Mesendoderm (in vitro differentiated cells): ENCODE measurements around the gene SPINK5.
A peak's percentile ranks its signal among the peaks of the same experiment; 100 is the strongest.

ENCODE experiments used
- DNase-seq: peaks from one replicate; pipeline ENCODE4 v3.0.0; 2013
- H2AK5ac ChIP-seq: 2 replicates; pipeline ENCODE4 v1.6.1; 2013; ENCODE audit warnings: low read length, inconsistent platforms
- H2BK120ac ChIP-seq: 2 replicates; pipeline ENCODE4 v1.6.1; 2013; ENCODE audit warnings: low read depth, mild to moderate bottlenecking, low read length, moderate library complexity, mixed read lengths
- H2BK15ac ChIP-seq: replicated peaks from 2 replicates; pipeline ENCODE4 v1.6.1; 2013; ENCODE audit warnings: low read depth, mild to moderate bottlenecking, moderate library complexity
- H2BK5ac ChIP-seq: 2 replicates; pipeline ENCODE4 v1.6.1; 2013; ENCODE audit warnings: low read length, inconsistent platforms
- H3K18ac ChIP-seq: 2 replicates; pipeline ENCODE4 v1.6.1; 2013; ENCODE audit warnings: mild to moderate bottlenecking, low read length, mixed read lengths
- H3K23ac ChIP-seq: one replicate; pipeline ENCODE4 v1.6.1; 2013; ENCODE audit warnings: low read length
- H3K27ac ChIP-seq: 2 replicates; pipeline ENCODE4 v1.5.1; 2013; ENCODE audit warnings: low read depth, mild to moderate bottlenecking, inconsistent platforms, low read length, moderate library complexity
- H3K27me3 ChIP-seq: 2 replicates; pipeline ENCODE4 v1.6.1; 2013; ENCODE audit warnings: low read length, control low read depth, mild to moderate bottlenecking, inconsistent platforms; ENCODE audit not compliant: insufficient read depth, poor library complexity
- H3K36me3 ChIP-seq: 2 replicates; pipeline ENCODE4 v1.6.1; 2013; ENCODE audit warnings: low read length, inconsistent platforms; ENCODE audit not compliant: control insufficient read depth, insufficient read depth
- H3K4ac ChIP-seq: one replicate; pipeline ENCODE4 v1.6.1; 2013; ENCODE audit warnings: low read depth, mild to moderate bottlenecking, low read length, moderate library complexity
- H3K4me1 ChIP-seq: 2 replicates; pipeline ENCODE4 v1.6.1; 2013; ENCODE audit warnings: low read depth, low read length, inconsistent platforms; ENCODE audit not compliant: control insufficient read depth
- H3K4me2 ChIP-seq: 2 replicates; pipeline ENCODE4 v1.6.1; 2013; ENCODE audit warnings: low read length
- H3K4me3 ChIP-seq: 2 replicates; pipeline ENCODE4 v1.5.1; 2013; ENCODE audit warnings: mild to moderate bottlenecking, low read length
- H3K56ac ChIP-seq: one replicate; pipeline ENCODE4 v1.6.1; 2013; ENCODE audit warnings: low read length
- H3K79me1 ChIP-seq: 2 replicates; pipeline ENCODE4 v1.6.1; 2013; ENCODE audit warnings: low read length, inconsistent platforms
- H3K79me2 ChIP-seq: 2 replicates; pipeline ENCODE4 v1.6.1; 2013; ENCODE audit warnings: mild to moderate bottlenecking, low read length; ENCODE audit not compliant: control insufficient read depth, insufficient read depth
- H3K9ac ChIP-seq: 2 replicates; pipeline ENCODE4 v1.6.1; 2013; ENCODE audit warnings: low read length, inconsistent platforms
- H4K5ac ChIP-seq: one replicate; pipeline ENCODE4 v1.6.1; 2013; ENCODE audit warnings: low read length
- H4K8ac ChIP-seq: one replicate; pipeline ENCODE4 v1.6.1; 2013; ENCODE audit warnings: low read depth, mild to moderate bottlenecking, control low read depth, low read length, moderate library complexity
- WGBS: extraction: QIAGEN DNeasy Blood & Tissue Kit; methylation state at CpG from one replicate; pipeline ENCODE4 v1.1.7; 2013; ENCODE audit warnings: low lambda C conversion rate, missing lambda C conversion rate; ENCODE audit not compliant: insufficient coverage; ENCODE audit errors: extremely low coverage; 5-methylcytosine and 5-hydroxymethylcytosine counted together

Gene SPINK5

GRCh38 chr5:148140846-148141245, 77.1 kb downstream of the SPINK5 start:
- H3K36me3 ChIP-seq = no peaks in the 10 kb centered on the region
- no peak overlapping the region for H3K27ac ChIP-seq
- no peak overlapping the region for H2BK120ac ChIP-seq
- H3K4ac ChIP-seq = no peak overlapping the region
- H2AK5ac ChIP-seq = no peak overlapping the region
- H3K79me2 ChIP-seq = no peaks in the 10 kb centered on the region
- H3K56ac ChIP-seq = no peak overlapping the region
- H3K79me1 ChIP-seq = no peaks in the 10 kb centered on the region
- 100% methylated on average over 2 of the region's 3 CpGs for WGBS
- no peak overlapping the region for H3K4me3 ChIP-seq
- no peak overlapping the region for H3K9ac ChIP-seq
- H3K27me3 ChIP-seq = no peaks in the 10 kb centered on the region
- no peak overlapping the region for H3K23ac ChIP-seq
- H3K18ac ChIP-seq = no peak overlapping the region
- no peaks in the 10 kb centered on the region for H3K4me1 ChIP-seq
- H2BK5ac ChIP-seq = no peak overlapping the region
- no peak overlapping the region for H4K5ac ChIP-seq
- no peak overlapping the region for H3K4me2 ChIP-seq
- no peak for DNase-seq
- no peak overlapping the region for H4K8ac ChIP-seq
- H2BK15ac ChIP-seq = no peak overlapping the region

DNA sequence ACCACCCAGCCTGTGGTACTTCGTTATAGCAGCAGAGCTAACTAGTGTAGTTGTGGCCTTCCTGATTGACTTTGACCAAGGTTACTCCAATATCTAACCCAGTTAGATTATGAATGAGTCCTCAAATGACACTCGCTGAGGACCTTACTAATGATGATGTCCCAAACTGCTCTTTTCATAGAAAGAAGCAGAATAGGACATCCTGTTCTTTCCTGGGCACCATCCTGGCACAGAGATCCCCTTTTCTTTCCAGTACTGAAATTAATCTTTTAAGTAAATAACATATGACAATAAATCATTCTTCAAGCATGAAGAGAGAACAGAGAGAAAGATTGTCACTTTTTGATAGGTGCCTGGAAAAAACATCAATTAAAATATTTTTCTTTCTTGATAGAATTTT, 77.9 kb downstream of the SPINK5 start:
- no peaks in the 10 kb centered on the region for H3K79me2 ChIP-seq
- no peak overlapping the region for H3K4me2 ChIP-seq
- H3K27ac ChIP-seq = no peak overlapping the region
- no CpG with 5 or more reads among the region's 2 CpGs for WGBS
- no peak overlapping the region for H3K9ac ChIP-seq
- no peak for DNase-seq
- no peak overlapping the region for H2AK5ac ChIP-seq
- no peak overlapping the region for H3K4me3 ChIP-seq
- H3K27me3 ChIP-seq = no peaks in the 10 kb centered on the region
- no peak overlapping the region for H3K18ac ChIP-seq
- H2BK5ac ChIP-seq = no peak overlapping the region
- H2BK15ac ChIP-seq = no peak overlapping the region
- H3K36me3 ChIP-seq = no peaks in the 10 kb centered on the region
- no peak overlapping the region for H3K4ac ChIP-seq
- no peaks in the 10 kb centered on the region for H3K4me1 ChIP-seq
- H4K8ac ChIP-seq = no peak overlapping the region
- H3K79me1 ChIP-seq = no peaks in the 10 kb centered on the region
- no peak overlapping the region for H2BK120ac ChIP-seq
- H4K5ac ChIP-seq = no peak overlapping the region
- no peak overlapping the region for H3K23ac ChIP-seq
- no peak overlapping the region for H3K56ac ChIP-seq

- no peak overlapping the region for H3K56ac ChIP-seq
- H4K8ac ChIP-seq = no peak overlapping the region
- H3K23ac ChIP-seq = no peak overlapping the region
- H3K9ac ChIP-seq = no peak overlapping the region
- H3K4me2 ChIP-seq = no peak overlapping the region
- no peak overlapping the region for H3K4me3 ChIP-seq
- H4K5ac ChIP-seq = no peak overlapping the region
- H2BK120ac ChIP-seq = no peak overlapping the region
- H3K27ac ChIP-seq = no peak overlapping the region
- H2BK5ac ChIP-seq = no peak overlapping the region
- no peak overlapping the region for H2AK5ac ChIP-seq
- no peak overlapping the region for H3K18ac ChIP-seq
- H3K4ac ChIP-seq = no peak overlapping the region
- no peaks in the 10 kb centered on the region for H3K79me1 ChIP-seq
- H2BK15ac ChIP-seq = no peak overlapping the region
- H3K36me3 ChIP-seq = no peaks in the 10 kb centered on the region
- no peaks in the 10 kb centered on the region for H3K4me1 ChIP-seq
- no peaks in the 10 kb centered on the region for H3K27me3 ChIP-seq
- H3K79me2 ChIP-seq = no peaks in the 10 kb centered on the region
- peak; percentile 76 for DNase-seq
Measured at GRCh38 chr5:148145916-148146315, 82.1 kb downstream of the SPINK5 start.

DNA sequence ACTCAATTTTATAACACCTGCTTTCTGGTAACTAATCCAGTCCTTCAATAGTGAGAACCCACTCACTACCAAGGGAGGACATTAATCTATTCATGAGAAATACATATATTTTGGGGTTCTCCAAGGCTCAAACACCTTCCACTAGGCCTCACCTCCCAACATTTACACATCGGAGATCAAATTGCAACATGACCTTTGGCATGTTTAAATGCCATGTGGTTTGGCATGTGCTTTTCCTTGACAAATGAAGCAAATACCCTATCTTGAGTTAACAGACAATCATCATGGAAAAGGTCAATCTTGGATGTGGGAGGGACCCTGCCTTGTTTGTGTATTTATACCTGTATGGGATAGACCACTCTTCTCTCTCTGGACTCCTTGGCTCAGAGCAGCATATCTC, 82.7 kb downstream of the SPINK5 start:
- Histone ChIP-seq H4K8ac (no peak overlapping the region), H3K4me2 (no peak overlapping the region), H3K79me2 (no peaks in the 10 kb centered on the region), H2BK120ac (no peak overlapping the region), H2BK15ac (no peak overlapping the region), H4K5ac (no peak overlapping the region), H3K36me3 (no peaks in the 10 kb centered on the region), H3K9ac (no peak overlapping the region), H3K18ac (no peak overlapping the region), H3K4me1 (no peaks in the 10 kb centered on the region), H3K79me1 (no peaks in the 10 kb centered on the region), H3K23ac (no peak overlapping the region), H2AK5ac (no peak overlapping the region), H3K27ac (no peak overlapping the region), H3K56ac (no peak overlapping the region), H3K27me3 (no peaks in the 10 kb centered on the region), H3K4ac (no peak overlapping the region), H2BK5ac (no peak overlapping the region), H3K4me3 (no peak overlapping the region)
- WGBS = no CpG with 5 or more reads among the region's 1 CpG
- DNase-seq = no peak

DNA sequence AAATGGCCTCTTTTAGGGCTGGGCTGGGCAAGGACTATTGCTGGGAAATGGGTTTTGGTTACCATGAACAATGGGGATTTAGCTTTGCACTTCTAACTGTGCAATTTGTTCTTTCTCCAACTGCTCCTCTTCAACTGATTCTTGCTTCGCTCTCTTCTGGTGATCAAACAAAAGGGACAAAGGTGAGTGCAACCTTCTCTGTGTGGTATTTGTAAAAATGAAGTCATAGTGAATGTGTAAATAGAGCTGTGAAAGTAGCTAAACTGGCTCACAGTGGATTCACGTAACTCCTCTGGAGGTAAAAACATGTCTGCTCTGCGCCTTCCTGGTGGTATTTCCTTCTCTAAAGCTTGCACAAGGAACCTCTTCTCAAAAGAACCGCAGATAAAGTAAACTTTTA, 83.6 kb downstream of the SPINK5 start:
- H3K36me3 ChIP-seq = no peaks in the 10 kb centered on the region
- no peak for DNase-seq
- H3K23ac ChIP-seq = no peak overlapping the region
- H3K4me3 ChIP-seq = no peak overlapping the region
- H3K9ac ChIP-seq = no peak overlapping the region
- no peaks in the 10 kb centered on the region for H3K79me1 ChIP-seq
- H2BK120ac ChIP-seq = no peak overlapping the region
- no peak overlapping the region for H4K8ac ChIP-seq
- no peaks in the 10 kb centered on the region for H3K27me3 ChIP-seq
- no peak overlapping the region for H3K4me2 ChIP-seq
- H4K5ac ChIP-seq = no peak overlapping the region
- no peak overlapping the region for H2BK5ac ChIP-seq
- no peak overlapping the region for H2AK5ac ChIP-seq
- no peaks in the 10 kb centered on the region for H3K79me2 ChIP-seq
- H3K4me1 ChIP-seq = no peaks in the 10 kb centered on the region
- no peak overlapping the region for H3K18ac ChIP-seq
- no peak overlapping the region for H3K4ac ChIP-seq
- H3K56ac ChIP-seq = no peak overlapping the region
- no peak overlapping the region for H2BK15ac ChIP-seq
- no CpG with 5 or more reads among the region's 4 CpGs for WGBS
- no peak overlapping the region for H3K27ac ChIP-seq

DNA sequence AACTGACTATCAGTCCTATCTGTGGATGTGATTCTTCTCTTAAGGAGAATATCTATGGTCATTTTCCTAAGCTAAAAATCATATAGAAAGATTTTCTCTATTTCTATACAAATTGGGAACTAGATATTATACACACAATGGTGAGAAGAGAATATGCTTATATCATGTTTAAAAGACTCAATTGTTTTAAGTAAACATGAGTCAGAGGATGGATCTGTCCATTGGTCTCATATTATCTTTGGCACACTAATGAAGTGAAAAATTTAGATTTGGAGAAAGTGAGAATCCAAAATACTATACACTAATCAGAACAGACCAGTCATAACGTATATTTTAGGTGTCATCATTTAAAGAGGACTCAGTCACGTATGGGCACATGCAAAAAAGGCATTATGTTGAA, 88.1 kb downstream of the SPINK5 start:
- H2BK120ac ChIP-seq = no peak overlapping the region
- H3K23ac ChIP-seq = no peak overlapping the region
- no peak overlapping the region for H3K4me2 ChIP-seq
- no peaks in the 10 kb centered on the region for H3K4me1 ChIP-seq
- H2BK15ac ChIP-seq = no peak overlapping the region
- no peak overlapping the region for H4K8ac ChIP-seq
- no peak overlapping the region for H3K56ac ChIP-seq
- no peaks in the 10 kb centered on the region for H3K27me3 ChIP-seq
- no peak overlapping the region for H2BK5ac ChIP-seq
- H3K79me1 ChIP-seq = no peaks in the 10 kb centered on the region
- no peak overlapping the region for H3K4me3 ChIP-seq
- H3K18ac ChIP-seq = no peak overlapping the region
- no CpG with 5 or more reads among the region's 2 CpGs for WGBS
- DNase-seq = no peak
- no peak overlapping the region for H2AK5ac ChIP-seq
- H3K4ac ChIP-seq = no peak overlapping the region
- H3K9ac ChIP-seq = no peak overlapping the region
- no peak overlapping the region for H3K27ac ChIP-seq
- no peaks in the 10 kb centered on the region for H3K79me2 ChIP-seq
- no peak overlapping the region for H4K5ac ChIP-seq
- H3K36me3 ChIP-seq = no peaks in the 10 kb centered on the region
